H54 (cell line): ENCODE data around the gene GPR146.
"Not testable (repeated sequence)": the region's sequence is repeated elsewhere in the genome, so short reads cannot be mapped to it uniquely, and the experiment has no call there.

Experiments
- DNase-seq: peaks from one replicate; pipeline ENCODE4 v3.0.0; 2011; ENCODE audit warnings: low spot score, mixed read lengths; ENCODE audit not compliant: insufficient read length
- FAIRE-seq: peaks from 3 replicates; lab custom pipeline; 2011; peaks lifted over from hg19 to GRCh38; lab: Jason Lieb, UNC
- POLR2A ChIP-seq: IDR thresholded peaks from 2 replicates; pipeline ENCODE4 v1.6.1; 2011; ENCODE audit warnings: low read depth, mild to moderate bottlenecking, low read length

The GPR146 gene

DNA sequence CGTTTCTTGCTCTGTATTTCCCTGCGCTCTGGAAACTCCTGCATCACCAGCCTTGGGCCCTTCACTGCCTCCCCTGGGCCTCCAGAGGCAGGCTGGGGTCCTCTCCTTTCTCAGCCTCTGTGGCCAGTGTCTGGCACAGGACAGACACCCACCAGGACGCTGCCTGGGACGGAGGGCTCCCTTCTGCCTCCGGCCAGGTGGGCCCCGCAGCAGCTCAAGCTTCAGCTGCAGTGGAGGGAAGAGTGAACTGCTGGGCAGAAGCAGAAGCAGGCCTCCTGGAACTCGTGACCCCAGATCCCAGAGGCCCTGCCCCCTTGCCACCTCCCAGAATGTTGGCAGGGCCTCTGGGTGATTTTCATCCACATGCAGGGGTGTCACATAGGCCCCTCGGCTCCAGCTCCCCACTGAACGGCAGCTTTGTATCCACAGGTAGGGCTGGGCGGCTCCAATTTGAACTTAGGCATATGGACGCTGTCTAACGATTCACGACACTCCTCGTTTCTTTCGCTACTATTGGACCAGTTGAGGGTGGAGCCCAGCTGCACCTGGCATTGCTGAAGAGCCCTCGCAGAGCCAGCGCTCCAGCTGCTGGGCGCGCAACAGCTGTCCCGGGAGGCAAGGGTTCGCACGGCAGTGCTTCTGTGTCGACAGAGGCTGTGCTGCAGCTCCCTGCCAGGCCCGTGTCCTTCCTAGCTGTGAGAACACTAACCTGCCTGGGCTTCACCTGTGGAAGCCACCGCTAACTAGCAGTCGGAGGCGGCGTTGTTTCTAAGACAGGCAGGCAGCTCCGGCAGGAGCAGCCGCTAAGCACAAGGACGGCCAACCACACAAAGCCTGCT is 18.4 kb upstream of the GPR146 start:
- DNase-seq (no peak), FAIRE-seq (no peak)
- TF ChIP-seq POLR2A, result no peak

- DNase-seq (no peak), FAIRE-seq (no peak)
- TF ChIP-seq POLR2A, result no peak
These were observed 17.6 kb upstream of the GPR146 start for GRCh38 chr7:1026721-1027161.

DNA sequence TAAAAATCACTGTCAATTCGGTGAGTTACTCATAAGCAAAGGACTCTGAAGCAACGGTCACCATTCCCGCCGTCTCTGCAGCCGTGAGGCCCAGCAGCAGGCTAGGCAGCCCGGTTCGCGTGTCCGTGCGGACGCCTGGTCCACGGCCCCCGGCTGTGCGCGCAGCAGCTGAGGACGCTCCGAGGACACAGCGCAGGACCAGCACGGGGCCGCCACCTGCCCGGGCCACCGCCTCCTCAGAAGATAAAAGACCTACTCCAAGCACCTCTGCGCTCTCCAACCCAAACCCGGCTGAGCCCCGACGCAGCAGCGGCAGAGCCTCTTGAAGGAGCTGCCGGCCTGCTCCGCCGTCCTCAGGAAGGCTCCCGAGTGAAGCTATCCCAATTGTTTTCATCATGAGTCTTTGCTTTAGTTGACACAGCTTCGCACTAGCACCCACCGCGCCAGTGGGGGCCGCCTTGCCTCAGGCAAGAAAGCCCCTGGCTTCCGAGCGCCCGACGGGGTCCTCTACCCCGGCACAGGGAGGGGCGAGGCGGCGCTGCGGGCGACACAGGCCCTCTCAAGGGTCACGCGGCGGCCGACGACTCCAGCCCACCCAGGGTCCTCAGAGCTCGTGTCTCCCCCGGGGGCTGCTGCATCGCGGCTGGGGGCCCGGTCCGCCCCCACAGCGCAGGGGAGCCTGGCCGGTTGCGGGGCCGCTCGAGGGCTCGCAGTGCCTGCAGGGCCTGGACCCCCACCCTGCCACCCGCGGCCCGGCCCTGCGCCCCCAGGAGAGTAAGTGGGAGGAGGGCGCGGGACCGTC is 16.9 kb upstream of the GPR146 start:
- no peak for TF ChIP-seq POLR2A
- no peak for DNase-seq
- no peak for FAIRE-seq

DNA sequence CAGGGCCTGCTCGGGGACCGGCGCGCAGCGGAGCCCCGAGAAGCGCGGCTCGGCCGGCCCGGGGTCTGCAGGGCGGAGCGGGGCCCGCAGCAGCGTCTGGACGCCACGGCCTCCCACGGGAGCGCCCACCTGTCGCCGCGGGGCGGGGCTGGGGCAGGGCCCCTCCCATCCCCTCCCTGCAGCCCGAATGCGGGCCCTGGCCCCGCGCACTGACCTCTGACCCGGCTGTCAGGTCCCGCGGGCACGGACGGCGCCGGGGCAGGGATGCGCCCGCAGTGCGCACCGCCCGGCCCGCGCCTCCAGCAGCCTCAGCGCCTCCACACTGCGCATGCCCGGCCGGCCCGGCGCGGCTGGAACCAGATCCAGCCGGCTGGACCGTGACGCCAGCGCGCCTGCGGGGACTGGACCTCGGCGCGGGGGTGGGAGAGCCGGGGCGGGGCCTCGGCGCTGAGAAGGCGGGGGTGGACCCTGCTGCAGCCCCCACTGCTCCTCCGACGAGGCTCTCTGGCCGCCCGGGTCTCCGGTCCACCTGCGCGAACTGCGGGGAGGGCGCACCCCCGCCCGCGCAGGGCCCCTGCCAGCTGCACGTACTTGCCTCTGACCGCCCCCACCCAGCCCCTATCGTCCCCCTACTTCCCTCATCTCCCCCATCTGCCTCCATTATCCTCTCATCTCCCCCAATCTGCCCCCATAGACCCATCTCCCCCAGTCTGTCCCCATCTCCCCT is 16.1 kb upstream of the GPR146 start:
- FAIRE-seq (no peak), DNase-seq (peak; percentile 100)
- TF ChIP-seq POLR2A, result peak; percentile 90

GRCh38 chr7:1028775-1029636 is 15.3 kb upstream of the GPR146 start:
- FAIRE-seq, result peak; percentile 88
- DNase-seq, result peak; percentile 100
- peak; percentile 77 for TF ChIP-seq POLR2A

DNA sequence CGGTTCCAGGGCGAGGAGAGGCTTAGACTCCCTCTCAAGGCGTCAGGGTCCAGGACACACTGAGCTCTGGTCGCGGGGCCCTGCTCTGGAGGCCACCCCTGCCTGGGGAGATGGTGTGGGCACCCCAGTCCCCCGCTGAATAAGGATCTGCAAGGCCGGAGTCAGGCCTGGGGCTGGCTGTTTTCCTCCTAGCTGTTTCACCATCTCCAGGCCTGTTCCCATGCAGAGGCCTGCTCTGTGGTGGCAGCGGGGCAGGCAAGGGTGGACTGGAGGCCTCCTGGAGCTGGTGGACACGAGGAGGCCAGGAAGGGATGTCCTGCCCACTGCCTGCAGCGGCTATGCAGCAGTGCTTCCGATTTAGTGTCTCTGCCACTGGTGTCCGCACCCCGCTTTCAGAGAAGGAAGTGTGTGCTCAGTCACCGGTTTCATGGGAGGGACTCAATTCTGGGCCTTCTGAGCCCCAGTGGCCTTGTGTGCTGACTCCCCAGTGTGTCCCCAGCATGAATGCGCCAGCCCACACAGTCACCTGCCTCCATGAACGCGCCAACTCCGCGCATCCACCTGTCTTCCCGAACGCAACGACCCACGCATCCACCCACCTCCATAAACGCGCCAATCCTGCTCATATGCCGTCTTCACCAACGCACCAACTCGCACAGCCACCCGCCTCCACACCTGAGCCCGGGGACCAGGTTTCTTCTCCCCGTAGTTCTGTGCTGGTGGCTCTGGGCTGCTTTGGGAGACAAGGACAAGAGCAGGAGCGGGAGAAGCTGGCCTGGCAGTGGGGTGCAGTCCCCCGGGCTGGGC is 14.5 kb upstream of the GPR146 start:
- TF ChIP-seq POLR2A, result 0 out of 2 replicates have a peak, but pooled peaks have one; percentile 3
- DNase-seq (no peak), FAIRE-seq (no peak)

GRCh38 chr7:1030444-1031070 is 13.8 kb upstream of the GPR146 start:
- no peak for TF ChIP-seq POLR2A
- FAIRE-seq, result no peak
- no peak for DNase-seq

DNA sequence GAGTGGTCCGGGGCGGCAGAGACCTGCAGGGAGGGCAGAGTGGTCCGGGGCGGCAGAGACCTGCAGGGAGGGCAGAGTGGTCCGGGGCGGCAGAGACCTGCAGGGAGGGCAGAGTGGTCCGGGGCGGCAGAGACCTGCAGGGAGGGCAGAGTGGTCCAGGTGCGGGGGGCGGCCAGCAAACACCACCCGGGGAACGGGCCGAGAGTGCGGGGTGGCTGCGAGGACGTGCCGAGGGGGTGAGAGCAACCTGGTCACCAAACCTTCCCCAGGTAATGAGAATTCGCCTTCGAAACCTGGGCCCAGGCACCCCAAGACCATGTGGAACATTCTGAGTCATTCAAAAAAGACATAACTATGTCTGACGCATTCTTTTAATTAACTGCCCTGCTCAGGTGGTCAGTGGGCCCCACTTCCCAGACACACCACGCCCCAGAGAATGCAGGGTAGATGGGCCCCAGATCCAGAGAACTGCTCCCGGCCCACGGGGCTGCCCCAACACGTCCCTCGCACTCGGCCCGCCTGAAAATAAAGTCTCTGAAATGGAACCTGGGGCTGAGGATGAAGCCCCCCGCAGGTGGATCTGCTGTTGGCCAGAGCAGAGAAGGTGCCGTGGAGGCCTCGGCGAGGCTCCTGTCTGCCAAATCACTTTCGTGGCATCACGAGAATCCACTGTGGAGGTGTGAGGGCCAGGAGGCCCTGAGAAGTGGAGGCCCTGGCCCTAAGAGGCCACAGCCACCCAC is 12.5 kb upstream of the GPR146 start:
- no peak for TF ChIP-seq POLR2A
- no peak for FAIRE-seq
- DNase-seq, result no peak

DNA sequence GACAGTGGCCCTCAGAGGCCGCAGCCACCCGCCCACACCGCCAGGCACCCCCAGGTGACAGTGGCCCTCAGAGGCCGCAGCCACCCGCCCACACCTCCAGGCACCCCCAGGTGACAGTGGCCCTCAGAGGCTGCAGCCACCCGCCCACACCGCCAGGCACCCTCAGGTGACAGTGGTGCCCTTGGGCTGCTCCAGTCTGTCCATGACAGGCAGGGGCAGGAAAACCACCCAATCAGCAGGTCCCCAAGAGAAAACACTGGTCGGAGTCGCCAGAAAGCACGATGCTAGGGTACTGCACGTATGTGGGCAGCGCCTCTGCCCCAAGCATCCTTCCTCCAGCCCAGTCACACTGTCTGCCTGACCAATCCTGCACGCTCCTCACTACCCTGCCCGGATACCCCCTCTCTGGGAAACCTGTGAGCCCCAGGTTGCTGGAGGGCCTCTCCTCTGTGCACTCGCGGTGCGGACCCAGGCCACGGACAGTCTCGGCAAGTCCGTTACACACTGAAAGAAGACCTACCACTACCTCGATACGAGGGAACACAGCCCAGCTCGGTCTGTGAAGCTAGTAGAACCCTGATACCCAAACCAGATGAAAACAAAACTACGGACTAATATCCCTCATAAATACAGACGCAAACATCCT is 11.7 kb upstream of the GPR146 start:
- no peak for FAIRE-seq
- DNase-seq, result no peak
- TF ChIP-seq POLR2A, result no peak

DNA sequence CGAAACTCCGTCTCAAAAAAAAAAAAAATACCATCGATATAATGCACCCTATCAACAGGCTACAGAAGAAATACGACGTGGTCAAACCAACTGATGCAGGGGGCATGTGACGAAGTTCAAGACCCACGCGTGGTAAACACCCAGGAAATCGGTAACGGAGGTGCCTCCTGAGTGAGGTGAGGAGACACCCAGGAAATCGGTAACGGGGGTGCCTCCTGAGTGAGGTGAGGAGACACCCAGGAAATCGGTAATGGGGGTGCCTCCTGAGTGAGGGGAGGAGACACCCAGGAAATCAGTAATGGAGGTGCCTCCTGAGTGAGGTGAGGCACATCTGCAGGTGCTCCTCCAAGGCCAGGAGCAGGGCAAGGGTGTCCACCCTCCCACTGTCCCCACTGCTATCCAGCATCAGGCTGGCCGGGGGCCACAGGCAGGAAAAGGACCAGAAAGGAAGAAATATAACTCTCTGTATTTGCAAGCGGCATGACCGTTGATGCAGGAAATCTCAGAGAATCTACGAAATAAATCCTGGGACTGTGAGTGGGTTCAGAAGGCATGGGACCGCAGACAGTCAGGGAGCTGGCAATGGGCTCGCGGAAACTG is 10.7 kb upstream of the GPR146 start:
- FAIRE-seq, result no peak
- TF ChIP-seq POLR2A, result no peak
- DNase-seq, result no peak

DNA sequence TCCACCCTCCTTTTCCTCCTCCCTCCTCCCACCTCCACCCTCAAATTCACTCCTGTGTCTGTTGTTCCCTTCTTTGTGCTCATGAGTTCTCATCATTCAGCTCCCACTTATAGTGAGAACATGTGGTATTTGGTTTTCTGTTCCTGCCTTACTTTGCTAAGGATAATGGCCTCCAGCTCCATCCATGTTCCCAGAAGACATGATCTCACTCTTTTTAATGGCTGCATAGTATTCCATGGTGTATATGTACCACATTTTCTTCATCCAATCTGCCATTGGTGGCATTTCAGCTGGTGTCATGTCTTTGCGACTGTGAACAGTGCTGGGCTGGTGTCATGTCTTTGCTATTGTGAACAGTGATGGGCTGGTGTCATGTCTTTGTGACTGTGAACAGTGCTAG is 9.6 kb upstream of the GPR146 start:
- not testable (repeated sequence) for DNase-seq, FAIRE-seq

DNA sequence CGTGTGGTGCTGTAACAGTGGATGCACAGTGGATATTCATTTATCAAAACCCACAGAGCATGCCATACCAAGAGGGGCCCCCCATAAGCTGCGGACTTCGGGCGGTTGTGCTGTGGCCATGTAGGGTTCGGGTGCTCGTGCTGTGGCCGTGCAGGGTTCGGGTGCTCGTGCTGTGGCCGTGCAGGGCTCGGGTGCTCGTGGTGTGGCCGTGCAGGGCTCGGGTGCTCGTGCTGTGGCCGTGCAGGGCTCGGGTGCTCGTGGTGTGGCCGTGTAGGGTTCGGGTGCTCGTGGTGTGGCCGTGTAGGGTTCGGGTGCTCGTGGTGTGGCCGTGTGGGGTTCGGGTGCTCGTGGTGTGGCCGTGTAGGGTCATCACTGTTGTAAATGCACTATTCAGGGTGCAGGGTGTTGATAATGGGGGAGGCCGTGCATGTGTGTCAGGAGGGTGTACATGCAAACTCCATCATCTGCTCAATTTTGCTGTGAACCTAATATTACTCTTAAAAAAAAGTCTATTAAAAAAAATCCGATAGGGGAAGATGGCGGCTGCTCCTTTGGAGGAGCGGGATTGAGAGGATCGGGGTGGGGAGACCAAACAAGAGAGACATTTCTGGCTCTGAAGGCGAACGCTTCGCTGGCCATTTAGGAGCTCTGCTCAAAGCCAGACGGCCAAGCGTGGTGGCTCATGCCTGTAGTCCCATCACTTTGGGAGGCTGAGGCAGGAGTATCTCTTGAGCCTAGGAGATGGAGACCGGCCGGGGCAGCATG is 8.0 kb upstream of the GPR146 start:
- FAIRE-seq, DNase-seq: not testable (repeated sequence)

GRCh38 chr7:1040233-1040632 is 4.1 kb upstream of the GPR146 start:
- not testable (repeated sequence) for DNase-seq, FAIRE-seq
